Superior temporal gyrus (tissue), 1 donor: ENCODE results near the gene ZFP2.

Source experiments
- DNase-seq: peaks from one replicate; pipeline ENCODE4 v3.0.0-alpha.2; 2016; ENCODE audit errors: extremely low spot score

Gene ZFP2

GRCh38 chr5:178981381-178981780 is 85.7 kb downstream of the ZFP2 start:
- DNase-seq = no peak
